ENCODE results near the gene PRPH. TPM values are rescaled to one million over a fixed set of nuclear protein-coding genes. Genes with fewer than 3 reads are reported as not detected.

Gene PRPH
- total and polyA plus RNA-seq, 9 of the 15 experiments (the other 6 are each of a cell fraction or from before 2014, with no cell fraction given): 0.27 to 1.9 (median 1.3) TPM; not detected in 1

DNA sequence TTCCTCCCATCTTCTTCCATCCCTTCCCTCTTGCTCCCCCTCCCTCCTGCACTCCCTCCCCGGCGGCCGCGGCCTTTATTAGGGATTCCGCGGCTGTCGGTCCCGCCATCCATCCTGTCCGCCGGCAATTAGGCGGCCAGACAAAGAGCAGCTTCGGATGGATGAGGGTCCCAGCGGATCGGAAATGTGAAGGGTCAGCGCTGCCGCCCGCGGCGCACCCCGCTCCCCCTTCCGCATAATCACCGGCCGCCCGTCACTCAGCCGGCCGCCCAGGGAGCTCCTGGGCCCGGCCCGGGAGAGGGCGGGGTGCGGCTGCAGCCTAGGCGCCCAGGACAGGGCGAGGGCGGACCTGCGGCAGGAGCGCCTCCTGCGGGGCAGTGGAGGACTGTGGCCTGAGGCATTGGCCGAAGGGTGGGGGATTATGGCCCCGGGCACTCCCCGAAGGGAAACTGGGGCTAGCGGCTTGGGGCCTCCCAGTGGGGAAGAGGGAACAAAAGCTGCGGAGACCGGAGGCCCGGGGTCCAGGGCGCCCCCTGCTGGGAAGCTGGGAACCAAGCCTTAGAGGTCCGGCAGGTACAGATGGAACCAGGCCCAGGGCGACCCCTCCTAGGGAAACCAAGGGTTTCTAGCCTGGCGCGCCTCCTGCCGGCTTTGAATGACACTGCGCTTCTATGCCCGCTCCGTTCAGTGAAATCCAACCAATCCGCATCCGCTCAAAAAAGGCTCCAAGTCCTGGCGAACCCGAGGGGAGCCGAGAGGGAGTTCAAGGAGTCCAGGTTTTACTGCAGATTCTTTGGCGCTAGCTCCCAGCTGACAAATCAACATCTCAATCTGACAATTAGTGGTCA lies 47.3 kb downstream of the PRPH start (continued):
- TF ChIP-seq ZBTB40 (IDR thresholded peaks at IDR 0.05): 0 out of 2 replicates have a peak, but pooled peaks have one; percentile 33
- no peak for TF ChIP-seq ZBTB40 (CRISPR knock-in tag; IDR thresholded peaks at IDR 0.05)
- 0 out of 2 replicates have a peak, but pooled peaks have one; percentile 30 for TF ChIP-seq ZNF431 (CRISPR knock-in tag; IDR thresholded peaks at IDR 0.05)
- no peak for TF ChIP-seq SMAD1 (IDR thresholded peaks at IDR 0.05; ENCODE audit: low read depth, low read length, partially characterized antibody)
- TF ChIP-seq NR2C2 (CRISPR knock-in tag; IDR thresholded peaks at IDR 0.05): no peak
- no peak for TF ChIP-seq NR2C2 (tag; IDR thresholded peaks at IDR 0.05)
- peak; percentile 68; the same call in 1 of the 2 replicates for TF ChIP-seq TARDBP (IDR thresholded peaks at IDR 0.05)
- TF ChIP-seq SRSF7 (optimal IDR thresholded peaks at IDR 0.05; ENCODE audit: low read depth, low read length): no peak
- no peak for TF ChIP-seq ZNF184 (CRISPR knock-in tag; IDR thresholded peaks at IDR 0.05)
- TF ChIP-seq ZFP30 (CRISPR knock-in tag; IDR thresholded peaks at IDR 0.05; ENCODE audit: borderline replicate concordance): no peak
- TF ChIP-seq TAF1 (IDR thresholded peaks at IDR 0.05; ENCODE audit: control insufficient read depth, extremely low read depth, insufficient read depth, low read length, severe bottlenecking): no peak
- TF ChIP-seq ETS2 (tag; IDR thresholded peaks at IDR 0.05; ENCODE audit: borderline replicate concordance, poor library complexity, severe bottlenecking): no peak
- no peak for TF ChIP-seq NFRKB (IDR thresholded peaks at IDR 0.05; ENCODE audit: low read depth)
- peak; percentile 82 for TF ChIP-seq CC2D1A (IDR thresholded peaks at IDR 0.05)
- TF ChIP-seq C11orf30 (IDR thresholded peaks at IDR 0.05; ENCODE audit: low read depth): no peak; the same call in 1 of the 2 replicates
- TF ChIP-seq ZC3H4 (CRISPR knock-in tag; IDR thresholded peaks at IDR 0.05; ENCODE audit: borderline replicate concordance): no peak
- TF ChIP-seq, protein P1, sequence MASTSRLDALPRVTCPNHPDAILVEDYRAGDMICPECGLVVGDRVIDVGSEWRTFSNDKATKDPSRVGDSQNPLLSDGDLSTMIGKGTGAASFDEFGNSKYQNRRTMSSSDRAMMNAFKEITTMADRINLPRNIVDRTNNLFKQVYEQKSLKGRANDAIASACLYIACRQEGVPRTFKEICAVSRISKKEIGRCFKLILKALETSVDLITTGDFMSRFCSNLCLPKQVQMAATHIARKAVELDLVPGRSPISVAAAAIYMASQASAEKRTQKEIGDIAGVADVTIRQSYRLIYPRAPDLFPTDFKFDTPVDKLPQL (IDR thresholded peaks at IDR 0.05; ENCODE audit: extremely low read depth, insufficient read length): no peak
- TF ChIP-seq ESRRA (IDR thresholded peaks at IDR 0.05; ENCODE audit: borderline replicate concordance, low read depth): peak; percentile 42; the same call in 1 of the 2 replicates

Data from K562 (cell line).